ENCODE measurements around the gene ZKSCAN8. TPM values are rescaled to one million over a fixed set of nuclear protein-coding genes. Genes with fewer than 3 reads are reported as not detected.

ZKSCAN8 gene
- polyA plus RNA-seq, 1 donor (not counting 4 experiments of a cell fraction or from before 2014, with no cell fraction given): 6.4 TPM

DNA sequence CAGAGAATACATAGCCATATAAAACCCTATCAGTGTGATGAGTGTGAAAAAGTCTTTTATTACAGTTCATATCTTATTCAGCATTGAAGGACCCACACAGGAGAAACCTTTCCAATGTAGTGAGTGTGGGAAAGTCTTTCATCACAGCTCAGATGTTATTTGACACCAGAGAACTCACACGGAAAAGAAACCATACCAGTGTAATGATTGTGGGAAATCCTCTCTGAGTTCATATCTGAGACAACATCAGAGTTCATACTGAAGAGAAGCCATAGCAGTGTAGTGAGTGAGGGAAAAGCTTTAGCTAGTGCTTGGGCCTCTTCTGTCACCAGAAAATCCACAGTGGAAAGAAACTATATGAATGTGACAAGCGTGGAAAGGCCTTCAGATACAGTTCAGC is 25.9 kb upstream of the ZKSCAN8 start:
- Histone ChIP-seq H3K4me3 (ENCODE audit: control insufficient read depth in 2 of 3, extremely low read depth in 1 of 3, insufficient read depth in 2 of 3, low read depth in 1 of 3, low read length in 3 of 3) (no peak overlapping the region), H3K27ac (ENCODE audit: control insufficient read depth, insufficient read depth, low read length) (no peak overlapping the region), H3K4me2 (ENCODE audit: control insufficient read depth, extremely low read depth, insufficient read depth, low read depth, low read length) (no peak overlapping the region), H3K9ac (ENCODE audit: control insufficient read depth, extremely low read depth, insufficient read depth, low read length) (no peak overlapping the region), H3K9me3 (ENCODE audit: control insufficient read depth, low read depth, low read length) (no peaks in the 10 kb centered on the region), H3K27me3 (ENCODE audit: control insufficient read depth, extremely low read depth, insufficient read depth, low read length) (no peaks in the 10 kb centered on the region), H3K79me2 (ENCODE audit: control insufficient read depth, insufficient read depth, low read length) (no peaks in the 10 kb centered on the region), H2AFZ (ENCODE audit: control insufficient read depth, low read length) (no peak overlapping the region), H3K4me1 (ENCODE audit: control insufficient read depth, extremely low read depth, insufficient read depth, low read length) (no peaks in the 10 kb centered on the region), H3K9me1 (ENCODE audit: control insufficient read depth, extremely low read depth, insufficient read depth, low read length) (no peaks in the 10 kb centered on the region), H3K36me3 (ENCODE audit: control insufficient read depth in 2 of 2, extremely low read depth in 1 of 2, insufficient read depth in 2 of 2, low read length in 2 of 2) (peaks cover 4 to 9% of the 10 kb centered on the region in 2 experiments), H4K20me1 (ENCODE audit: control insufficient read depth, extremely low read depth, insufficient read depth, low read length) (no peaks in the 10 kb centered on the region)
- TF ChIP-seq EZH2 (IDR thresholded peaks at IDR 0.05; ENCODE audit: low read length): no peak
- TF ChIP-seq, protein P1, sequence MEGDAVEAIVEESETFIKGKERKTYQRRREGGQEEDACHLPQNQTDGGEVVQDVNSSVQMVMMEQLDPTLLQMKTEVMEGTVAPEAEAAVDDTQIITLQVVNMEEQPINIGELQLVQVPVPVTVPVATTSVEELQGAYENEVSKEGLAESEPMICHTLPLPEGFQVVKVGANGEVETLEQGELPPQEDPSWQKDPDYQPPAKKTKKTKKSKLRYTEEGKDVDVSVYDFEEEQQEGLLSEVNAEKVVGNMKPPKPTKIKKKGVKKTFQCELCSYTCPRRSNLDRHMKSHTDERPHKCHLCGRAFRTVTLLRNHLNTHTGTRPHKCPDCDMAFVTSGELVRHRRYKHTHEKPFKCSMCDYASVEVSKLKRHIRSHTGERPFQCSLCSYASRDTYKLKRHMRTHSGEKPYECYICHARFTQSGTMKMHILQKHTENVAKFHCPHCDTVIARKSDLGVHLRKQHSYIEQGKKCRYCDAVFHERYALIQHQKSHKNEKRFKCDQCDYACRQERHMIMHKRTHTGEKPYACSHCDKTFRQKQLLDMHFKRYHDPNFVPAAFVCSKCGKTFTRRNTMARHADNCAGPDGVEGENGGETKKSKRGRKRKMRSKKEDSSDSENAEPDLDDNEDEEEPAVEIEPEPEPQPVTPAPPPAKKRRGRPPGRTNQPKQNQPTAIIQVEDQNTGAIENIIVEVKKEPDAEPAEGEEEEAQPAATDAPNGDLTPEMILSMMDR (optimal IDR thresholded peaks at IDR 0.05 in 1 of 3, IDR thresholded peaks at IDR 0.05 in 1 of 3, conservative IDR thresholded peaks at IDR 0.05 in 1 of 3; ENCODE audit: extremely low read depth in 1 of 3, insufficient read depth in 2 of 3, low read length in 3 of 3): no peak
- DNase-seq (ENCODE audit: low read depth, low spot score): no peak
- FAIRE-seq: no peak
- dilution Hi-C loops (cut with MboI; ENCODE audit: extremely low pct_ligation_motif_present, low sequenced_read_pairs): no loop called here

DNA sequence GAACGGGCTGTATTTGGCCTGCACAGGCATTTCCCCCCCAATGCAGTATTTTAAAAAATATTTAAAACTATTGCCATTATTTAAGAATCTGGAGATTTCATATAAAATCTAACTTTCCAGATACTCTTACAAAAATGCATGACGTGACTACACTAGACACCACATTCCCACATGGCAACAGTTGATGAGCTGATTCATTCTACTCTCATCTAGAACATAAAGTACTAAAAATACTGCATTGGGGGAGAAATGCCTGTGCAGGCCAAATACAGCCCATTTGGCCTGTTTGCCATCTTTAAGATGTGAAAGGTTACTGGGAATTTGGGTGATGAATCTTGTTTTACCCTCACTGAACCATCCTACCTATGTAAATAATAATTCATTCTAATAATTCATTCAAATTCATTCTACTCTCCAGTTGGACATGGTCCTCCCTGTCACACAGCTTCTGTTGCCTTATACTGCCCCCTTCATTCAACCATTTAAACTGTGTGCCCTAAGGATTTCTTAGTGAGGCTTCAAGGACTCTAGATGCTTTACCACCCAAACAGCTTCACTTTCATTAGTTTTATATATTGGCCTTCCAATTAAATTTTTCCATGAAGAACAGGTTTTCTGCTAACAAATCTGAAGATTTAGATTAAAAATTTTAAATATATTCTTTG is 24.2 kb upstream of the ZKSCAN8 start:
- H3K4me3 ChIP-seq (ENCODE audit: control insufficient read depth in 2 of 3, extremely low read depth in 1 of 3, insufficient read depth in 2 of 3, low read depth in 1 of 3, low read length in 3 of 3): no peak overlapping the region
- no peaks in the 10 kb centered on the region for H3K9me3 ChIP-seq (ENCODE audit: control insufficient read depth, low read depth, low read length)
- H3K4me2 ChIP-seq (ENCODE audit: control insufficient read depth, extremely low read depth, insufficient read depth, low read depth, low read length): no peak overlapping the region
- H3K27ac ChIP-seq (ENCODE audit: control insufficient read depth, insufficient read depth, low read length): no peak overlapping the region
- H3K9ac ChIP-seq (ENCODE audit: control insufficient read depth, extremely low read depth, insufficient read depth, low read length): no peak overlapping the region
- H2AFZ ChIP-seq (ENCODE audit: control insufficient read depth, low read length): no peak overlapping the region
- H3K27me3 ChIP-seq (ENCODE audit: control insufficient read depth, extremely low read depth, insufficient read depth, low read length): no peaks in the 10 kb centered on the region
- TF ChIP-seq, protein P1 (optimal IDR thresholded peaks at IDR 0.05 in 1 of 3, IDR thresholded peaks at IDR 0.05 in 1 of 3, conservative IDR thresholded peaks at IDR 0.05 in 1 of 3; ENCODE audit: extremely low read depth in 1 of 3, insufficient read depth in 2 of 3, low read length in 3 of 3): no peak
- TF ChIP-seq EZH2 (IDR thresholded peaks at IDR 0.05; ENCODE audit: low read length): no peak
- no peaks in the 10 kb centered on the region for H4K20me1 ChIP-seq (ENCODE audit: control insufficient read depth, extremely low read depth, insufficient read depth, low read length)
- FAIRE-seq: no peak
- H3K79me2 ChIP-seq (ENCODE audit: control insufficient read depth, insufficient read depth, low read length): no peaks in the 10 kb centered on the region
- no peaks in the 10 kb centered on the region for H3K9me1 ChIP-seq (ENCODE audit: control insufficient read depth, extremely low read depth, insufficient read depth, low read length)
- DNase-seq (ENCODE audit: low read depth, low spot score): no peak
- dilution Hi-C loops (cut with MboI; ENCODE audit: extremely low pct_ligation_motif_present, low sequenced_read_pairs): no loop called here
- H3K36me3 ChIP-seq (ENCODE audit: control insufficient read depth in 2 of 2, extremely low read depth in 1 of 2, insufficient read depth in 2 of 2, low read length in 2 of 2): peaks cover 4 to 9% of the 10 kb centered on the region in 2 experiments
- no peaks in the 10 kb centered on the region for H3K4me1 ChIP-seq (ENCODE audit: control insufficient read depth, extremely low read depth, insufficient read depth, low read length)
